Ovary (tissue), 9 donors: ENCODE data around the gene ELK3. TPM values are rescaled to one million over a fixed set of nuclear protein-coding genes. Genes with fewer than 3 reads are reported as not detected.
A peak's percentile ranks its signal among the peaks of the same experiment; 100 is the strongest.

ENCODE experiments used
- DNase-seq, 5 donors: peaks; one replicate each; pipeline ENCODE4 v3.0.0-alpha.2; 2019 to 2020
- H3K27ac ChIP-seq, 2 donors: fragments of 200-600 bp; one replicate each; pipeline versions ENCODE4 v1.5.1 to v1.8.0; 2019 to 2022
- H3K27me3 ChIP-seq: fragments of 200-600 bp; one replicate; pipeline ENCODE4 v1.8.0; 2022
- H3K36me3 ChIP-seq: fragments of 200-600 bp; sonication (generic); one replicate; pipeline ENCODE4 v1.5.1; 2019
- H3K4me1 ChIP-seq: one replicate; pipeline ENCODE4 v1.8.1; 2013; ENCODE audit warnings: mild to moderate bottlenecking, moderate library complexity; ENCODE audit not compliant: insufficient read depth
- H3K4me3 ChIP-seq: fragments of 200-600 bp; sonication (generic); one replicate; pipeline ENCODE4 v1.5.1; 2017
- H3K9me3 ChIP-seq, 2 donors: fragments of 200-600 bp in 1 of 2; sonication (generic) in 1 of 2; one replicate each; pipeline versions ENCODE4 v1.5.1 to v1.8.1; 2013 to 2019; ENCODE audit warnings: mild to moderate bottlenecking in 1 of 2, moderate library complexity in 1 of 2
- EP300 ChIP-seq: sonication (generic); formaldehyde crosslinking; IDR thresholded peaks from one replicate; pipeline ENCODE4 v1.6.1; 2017; ENCODE audit warnings: antibody characterized with exemption
- POLR2A ChIP-seq: fragments of 450-650 bp; IDR thresholded peaks from one replicate; pipeline ENCODE4 v1.6.1; 2017; ENCODE audit warnings: antibody characterized with exemption, mild to moderate bottlenecking, moderate library complexity
- whole genome bisulfite sequencing, 3 donors: extraction: QIAGEN DNeasy Blood & Tissue Kit in 1 of 3; methylation state at CpG; one replicate each; pipeline versions ENCODE4 v1.1.5 to v1.1.7; 2013 to 2017; 5-methylcytosine and 5-hydroxymethylcytosine counted together
- intact Hi-C, 4 donors: fragments of 100-400 bp; cut with DNase I; formaldehyde crosslinking; loops; one replicate each; pipeline versions ENCODE4 v1.11.0 to v1.15.1; 2022 to 2023
- polyA plus RNA-seq, 2 donors: library from polyadenylated mRNA; stranded (reverse); fragments of 200-250 nt in 1 of 2; fragments of 350-450 nt in 1 of 2; fragmentation: Illumina TruSeq in 1 of 2; extraction: RNeasy Lipid Tissue Mini Kit (QIAGEN cat#74804) in 1 of 2; gene quantifications; one replicate each; pipeline ENCODE4 v1.2.3, GENCODE V29; 2013 to 2014
- total RNA-seq, 7 donors: library from RNA; depleted of rRNA in 2 of 7; stranded (reverse); fragments of >200 nt in 2 of 7; fragmentation: NEBNext Ultra II Directional in 3 of 7; extraction: Animal tissue kit (Norgen Biotek cat#: 25700) in 3 of 7; gene quantifications; one replicate each; pipeline versions ENCODE4 v1.1.0 to v1.2.4, GENCODE V29; 2016 to 2023
- TF ChIP-seq, protein P1 (sequence below), 3 donors: fragments of 450-650 bp in 2 of 3; fragments of 200-600 bp in 1 of 3; IDR thresholded peaks; one replicate each; pipeline versions ENCODE4 v1.5.1 to v1.8.0; 2016 to 2022; ENCODE audit warnings: antibody characterized with exemption in 3 of 3, mild to moderate bottlenecking in 1 of 3
- donor health status: DM: no; HTN: no; CAD: no; lungs with moderate emphysema.
- donor health status: DM: no; HTN: no; CAD: no.
- donor health status: Bipolar disorder and iron deficiency.
- donor health status: DM: yes; HTN: yes; CAD: no.
- donor health status: DM: no; HTN: no; CAD: no.
- donor health status: DM: yes; HTN: yes; CAD: no.

Gene ELK3
- total and polyA plus RNA-seq, 9 donors = 11.5 to 25.9 (median 15.6) TPM

DNA sequence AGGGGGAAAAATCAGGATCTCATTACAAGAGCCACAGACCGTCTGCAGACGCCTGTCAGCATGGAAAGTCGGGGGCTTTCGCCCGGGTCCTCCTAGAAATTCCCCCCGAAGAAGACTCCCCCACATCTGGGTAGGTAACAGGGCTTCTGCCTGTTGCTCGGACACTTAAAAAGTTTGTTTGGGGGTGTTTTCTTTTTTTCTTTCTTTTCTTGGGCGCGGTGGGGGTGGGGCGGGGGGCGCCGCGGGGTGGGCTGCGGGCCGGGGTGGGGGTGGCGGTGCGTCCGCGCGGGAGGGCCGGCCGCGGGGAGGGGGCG is 358 bp downstream of the ELK3 start:
- Histone ChIP-seq H3K4me1 (peaks cover 4% of the 10 kb centered on the region), H3K27me3 (no peaks in the 10 kb centered on the region), H3K27ac (peak overlapping the region in 1 of 2 donors; percentile 42), H3K9me3 (no peaks in the 10 kb centered on the region), H3K4me3 (peak overlapping the region; percentile 91), H3K36me3 (no peaks in the 10 kb centered on the region)
- 0 to 1% (median 0%) methylated on average over 11 to 24 of the region's 24 CpGs for WGBS, 3 donors
- TF ChIP-seq POLR2A (peak; percentile 13), EP300 (no peak)
- TF ChIP-seq, protein P1, sequence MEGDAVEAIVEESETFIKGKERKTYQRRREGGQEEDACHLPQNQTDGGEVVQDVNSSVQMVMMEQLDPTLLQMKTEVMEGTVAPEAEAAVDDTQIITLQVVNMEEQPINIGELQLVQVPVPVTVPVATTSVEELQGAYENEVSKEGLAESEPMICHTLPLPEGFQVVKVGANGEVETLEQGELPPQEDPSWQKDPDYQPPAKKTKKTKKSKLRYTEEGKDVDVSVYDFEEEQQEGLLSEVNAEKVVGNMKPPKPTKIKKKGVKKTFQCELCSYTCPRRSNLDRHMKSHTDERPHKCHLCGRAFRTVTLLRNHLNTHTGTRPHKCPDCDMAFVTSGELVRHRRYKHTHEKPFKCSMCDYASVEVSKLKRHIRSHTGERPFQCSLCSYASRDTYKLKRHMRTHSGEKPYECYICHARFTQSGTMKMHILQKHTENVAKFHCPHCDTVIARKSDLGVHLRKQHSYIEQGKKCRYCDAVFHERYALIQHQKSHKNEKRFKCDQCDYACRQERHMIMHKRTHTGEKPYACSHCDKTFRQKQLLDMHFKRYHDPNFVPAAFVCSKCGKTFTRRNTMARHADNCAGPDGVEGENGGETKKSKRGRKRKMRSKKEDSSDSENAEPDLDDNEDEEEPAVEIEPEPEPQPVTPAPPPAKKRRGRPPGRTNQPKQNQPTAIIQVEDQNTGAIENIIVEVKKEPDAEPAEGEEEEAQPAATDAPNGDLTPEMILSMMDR (IDR thresholded peaks at IDR 0.05) = no peak
- intact Hi-C loops = loop anchor here in 1 of 4 donors (10.0 kb wide), 1 partner anchor 320 kb away; no protein-coding TSS in a partner anchor
- no peak for DNase-seq

DNA sequence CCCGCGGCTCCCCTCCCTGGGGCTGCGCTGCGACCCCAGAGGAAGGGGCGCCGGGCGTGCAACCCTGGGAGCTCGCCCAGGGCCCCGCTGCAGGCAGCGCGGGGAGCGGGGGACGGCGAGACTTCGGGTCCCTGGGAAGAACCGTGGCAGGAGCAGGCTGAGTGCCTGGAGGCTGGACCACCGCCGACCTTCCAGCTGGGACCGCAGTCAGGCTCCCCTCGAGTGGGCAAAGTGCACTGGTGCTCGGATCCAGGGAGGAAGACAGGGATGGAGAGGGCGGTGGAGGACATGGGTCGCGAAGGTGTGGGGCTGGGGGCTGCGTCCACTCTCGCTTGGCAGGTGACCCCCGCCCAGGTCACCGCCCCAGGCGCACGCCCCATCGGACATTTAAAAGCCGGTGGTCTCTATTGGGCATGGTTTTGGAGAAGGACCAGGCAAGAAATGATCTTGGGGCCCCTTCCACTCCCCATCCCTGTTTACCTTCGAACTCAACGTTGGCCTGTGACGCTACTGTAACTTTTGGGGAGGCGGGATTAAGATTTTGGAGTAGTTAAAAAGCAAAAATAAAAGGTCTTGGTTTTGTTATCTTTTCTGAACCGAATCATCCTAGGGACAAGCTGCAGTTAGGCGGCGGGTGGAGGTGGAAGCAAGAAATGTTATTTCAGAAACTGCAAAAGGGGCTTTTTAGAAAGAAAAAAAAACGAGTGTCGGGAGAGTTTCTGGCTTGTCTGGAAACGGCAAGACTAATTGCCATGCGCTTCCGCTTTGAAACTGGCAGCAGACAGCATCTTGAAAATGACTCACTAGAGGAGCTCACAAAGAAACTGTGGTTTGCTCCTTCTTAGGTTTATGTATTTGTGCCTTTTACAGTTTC is 1.0 kb downstream of the ELK3 start:
- DNase-seq = peak; percentile 27 to 56 (median 47)
- Histone ChIP-seq H3K9me3 (no peaks in the 10 kb centered on the region), H3K27me3 (no peaks in the 10 kb centered on the region), H3K4me1 (peaks cover 4% of the 10 kb centered on the region), H3K36me3 (no peaks in the 10 kb centered on the region), H3K4me3 (peak overlapping the region; percentile 91), H3K27ac (no peak overlapping the region)
- TF ChIP-seq POLR2A (no peak), EP300 (no peak)
- TF ChIP-seq, protein P1 (IDR thresholded peaks at IDR 0.05) = no peak
- intact Hi-C loops = loop anchor here in 1 of 4 donors (10.0 kb wide), 1 partner anchor 320 kb away; no protein-coding TSS in a partner anchor
- WGBS, 3 donors = 0% methylated on average over 38 to 44 of the region's 44 CpGs

DNA sequence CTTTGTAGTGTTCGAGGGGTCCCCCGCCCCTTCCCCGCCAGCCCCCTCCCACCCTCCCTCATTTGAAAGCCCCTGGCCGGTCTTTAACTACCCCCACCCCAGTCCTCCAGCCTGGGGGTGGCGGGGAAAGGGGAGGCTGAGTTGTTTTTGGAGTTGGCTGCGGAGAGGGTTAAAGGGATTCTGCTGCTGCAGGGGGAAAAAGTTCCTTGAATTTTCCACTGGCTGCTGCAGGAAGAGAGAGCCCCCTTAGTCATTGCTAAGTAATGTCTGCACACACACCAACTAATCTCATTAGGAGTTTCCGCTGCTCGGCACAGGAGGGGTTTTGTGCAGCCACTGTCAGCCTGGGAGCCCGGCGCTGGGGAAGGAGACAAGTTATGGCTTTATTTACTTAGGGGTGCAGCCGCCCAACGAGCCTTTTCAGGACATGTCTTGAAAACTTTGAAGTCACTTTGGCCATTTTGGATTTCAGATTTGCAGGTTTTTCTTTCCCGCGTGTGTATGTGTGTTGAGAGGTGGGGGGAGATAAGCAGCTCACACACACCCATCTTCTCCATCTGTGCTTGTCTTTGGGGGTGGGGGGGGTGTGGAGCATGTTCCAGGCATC is 1.8 kb downstream of the ELK3 start:
- Histone ChIP-seq H3K36me3 (no peaks in the 10 kb centered on the region), H3K4me1 (peaks cover 4% of the 10 kb centered on the region), H3K4me3 (peak overlapping the region; percentile 91), H3K27me3 (no peaks in the 10 kb centered on the region), H3K27ac (no peak overlapping the region), H3K9me3 (no peaks in the 10 kb centered on the region)
- no peak for TF ChIP-seq POLR2A
- TF ChIP-seq, protein P1 (IDR thresholded peaks at IDR 0.05) = no peak
- TF ChIP-seq EP300 = no peak
- WGBS, 3 donors = 4 to 6% (median 5%) methylated on average over 14 of the region's 14 CpGs
- DNase-seq = peak in 2 of 5 donors; percentile 26 to 38
- intact Hi-C loops = loop anchor here in 1 of 4 donors (10.0 kb wide), 1 partner anchor 319 kb away; no protein-coding TSS in a partner anchor

DNA sequence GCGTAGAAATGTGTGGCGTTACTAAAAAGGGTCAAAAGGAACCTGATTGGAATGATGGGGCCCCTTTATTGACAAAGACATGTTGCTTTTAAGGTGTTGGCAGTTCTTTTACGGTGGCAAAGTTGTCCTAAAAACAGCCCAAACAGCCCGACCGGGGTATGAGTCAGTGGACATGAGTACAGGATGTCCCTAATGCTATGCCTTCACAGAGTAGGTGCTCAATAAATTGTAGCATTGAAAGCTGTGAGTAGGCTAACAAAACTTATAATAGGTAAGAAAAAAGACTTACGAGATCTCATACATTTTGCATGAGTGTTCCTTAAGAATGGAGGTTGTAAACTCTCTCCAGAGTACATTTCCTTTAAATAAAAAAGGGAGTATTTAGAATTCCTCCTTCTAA is 2.6 kb downstream of the ELK3 start:
- Histone ChIP-seq H3K4me1 (peaks cover 4% of the 10 kb centered on the region), H3K27ac (no peak overlapping the region), H3K4me3 (no peak overlapping the region), H3K36me3 (no peaks in the 10 kb centered on the region), H3K9me3 (no peaks in the 10 kb centered on the region), H3K27me3 (no peaks in the 10 kb centered on the region)
- TF ChIP-seq EP300 = no peak
- TF ChIP-seq, protein P1 (IDR thresholded peaks at IDR 0.05) = no peak
- TF ChIP-seq POLR2A = no peak
- intact Hi-C loops = loop anchor here in 1 of 4 donors (10.0 kb wide), 1 partner anchor 318 kb away; no protein-coding TSS in a partner anchor
- no peak for DNase-seq
- WGBS, 3 donors = 74 to 82% (median 77%) methylated on average over 6 of the region's 6 CpGs
